K562 (cell line): ENCODE results near the gene GET3. TPM values are rescaled to one million over a fixed set of nuclear protein-coding genes. Genes with fewer than 3 reads are reported as not detected.
A peak's percentile ranks its signal among the peaks of the same experiment; 100 is the strongest.

Experiments used
- ATAC-seq: fragments of 200-7000 bp; cut with Tn5 transposase; 3 replicates; pipeline ENCODE4 v1.9.1; 2020; ENCODE audit warnings: moderate library complexity
- BruUV-seq: library from RNA; stranded (reverse); fragments of 400-500 nt; replicated peaks from 2 replicates; lab custom pipeline; 2021; lab: Mats Ljungman, UMichigan
- CTCF ChIA-PET: fragments of 300-600 bp; formaldehyde crosslinking; extraction: SDS; loops from one replicate; lab custom pipeline; 2021; ENCODE audit warnings: low intra/inter-chr PET ratio; lab: Yijun Ruan, JAX
- POLR2A ChIA-PET: fragments of 300-600, 350-650 bp; sonication (Branson Sonifier 250); formaldehyde crosslinking; extraction: SDS; loops from one replicate; lab custom pipeline; 2021; ENCODE audit warnings: antibody characterized with exemption, inconsistent platforms; lab: Yijun Ruan, JAX
- DNase-seq, 4 experiments: peaks; one replicate each; pipeline versions ENCODE4 v3.0.0 to v3.0.0-alpha.2; 2011 to 2018; ENCODE audit warnings: low spot score in 3 of 4, mixed read lengths in 3 of 4; ENCODE audit errors: extremely low read depth in 1 of 4
- FAIRE-seq: peaks from 2 replicates; lab custom pipeline; 2011; peaks lifted over from hg19 to GRCh38; lab: Jason Lieb, UNC
- H2AFZ ChIP-seq: 2 replicates; pipeline ENCODE4 v1.6.0; 2011; ENCODE audit warnings: low read depth, low read length, control low read depth, inconsistent platforms
- H3K27ac ChIP-seq: fragments of 200-600 bp; 3 replicates; pipeline ENCODE4 v1.8.0; 2011; ENCODE audit warnings: low read depth, mild to moderate bottlenecking, control low read depth, inconsistent platforms, low read length, moderate library complexity, mixed read lengths; ENCODE audit errors: extremely low read depth
- H3K27me3 ChIP-seq, 2 experiments: fragments of 300-600 bp in 1 of 2; 2 replicates in 1 of 2; 3 replicates in 1 of 2; pipeline versions ENCODE4 v1.6.0 to v1.8.0; 2011; ENCODE audit warnings: inconsistent platforms in 2 of 2, low read length in 2 of 2, mild to moderate bottlenecking in 1 of 2, mixed read lengths in 1 of 2, moderate library complexity in 1 of 2; ENCODE audit not compliant: control insufficient read depth in 2 of 2, insufficient read depth in 2 of 2
- H3K36me3 ChIP-seq: fragments of 300-600 bp; 3 replicates; pipeline ENCODE4 v1.8.0; 2011; ENCODE audit warnings: mild to moderate bottlenecking, low read length, inconsistent platforms; ENCODE audit not compliant: control insufficient read depth, insufficient read depth
- H3K4me1 ChIP-seq, 2 experiments: fragments of 200-600 bp in 1 of 2; replicated peaks in 1 of 2; 2 replicates in 1 of 2; 3 replicates in 1 of 2; pipeline versions ENCODE4 v1.5.1 to v1.8.0; 2011; ENCODE audit warnings: inconsistent platforms in 2 of 2, low read length in 2 of 2, mild to moderate bottlenecking in 1 of 2, mixed read lengths in 1 of 2, moderate library complexity in 1 of 2; ENCODE audit not compliant: control insufficient read depth in 2 of 2, insufficient read depth in 2 of 2
- H3K4me2 ChIP-seq: 2 replicates; pipeline ENCODE4 v1.6.1; 2011; ENCODE audit warnings: low read length, control low read depth, inconsistent platforms, mixed read lengths; ENCODE audit not compliant: insufficient read depth
- H3K4me3 ChIP-seq: fragments of 200-600 bp; sonication (generic), shearing (Covaris generic); 2 replicates; pipeline ENCODE4 v1.5.1; 2016; ENCODE audit warnings: control low read depth, inconsistent platforms
- H3K79me2 ChIP-seq: fragments of 200-600 bp; 3 replicates; pipeline ENCODE4 v1.8.0; 2011; ENCODE audit warnings: low read length, inconsistent platforms; ENCODE audit not compliant: control insufficient read depth, insufficient read depth
- H3K9ac ChIP-seq, 2 experiments: 2 replicates each; pipeline versions ENCODE4 v1.6.0 to v1.6.1; 2011; ENCODE audit warnings: low read depth in 2 of 2, low read length in 2 of 2, control low read depth in 1 of 2, inconsistent platforms in 1 of 2, mild to moderate bottlenecking in 1 of 2, mixed read lengths in 1 of 2; ENCODE audit not compliant: insufficient read depth in 1 of 2
- H3K9me1 ChIP-seq: one replicate; pipeline ENCODE4 v1.6.0; 2011; ENCODE audit warnings: inconsistent platforms, mild to moderate bottlenecking, low read length, moderate library complexity; ENCODE audit not compliant: control insufficient read depth, insufficient read depth
- H3K9me3 ChIP-seq: replicated peaks from 2 replicates; pipeline ENCODE4 v1.5.1; 2011; ENCODE audit warnings: low read depth, low read length, inconsistent platforms; ENCODE audit not compliant: control insufficient read depth, insufficient read depth
- H4K20me1 ChIP-seq: replicated peaks from 2 replicates; pipeline ENCODE4 v1.6.1; 2011; ENCODE audit warnings: low read length, inconsistent platforms, mixed read lengths; ENCODE audit not compliant: control insufficient read depth, insufficient read depth
- ZNF165 ChIP-seq: fragments of 250-450 bp; sonication (Bioruptor Pico); IDR thresholded peaks from 2 replicates; pipeline ENCODE4 v1.4.0; 2020; ENCODE audit warnings: borderline replicate concordance
- ZNF318 ChIP-seq, 2 experiments: fragments of 450-650 bp; IDR thresholded peaks; 2 replicates each; pipeline ENCODE4 v1.6.1; 2016; ENCODE audit warnings: mild to moderate bottlenecking in 2 of 2, borderline replicate concordance in 1 of 2, low read depth in 1 of 2, moderate library complexity in 1 of 2
- ZNF518B ChIP-seq: fragments of 250-450 bp; sonication (Bioruptor Pico); IDR thresholded peaks from 2 replicates; pipeline ENCODE4 v1.5.0; 2021; ENCODE audit warnings: mild to moderate bottlenecking, moderate library complexity
- WGBS: fragments of 100-300 bp; shearing (Covaris generic); methylation state at CpG from one replicate; pipeline ENCODE4 v1.1.6; 2016; ENCODE audit warnings: low coverage, mixed read lengths; ENCODE audit not compliant: insufficient coverage; ENCODE audit errors: missing lambda C conversion rate; 5-methylcytosine and 5-hydroxymethylcytosine counted together
- in situ Hi-C: fragments of 300-500 bp; cut with MboI; formaldehyde crosslinking; loops from 4 replicates; pipeline ENCODE4 v1.15.0; 2018; ENCODE audit warnings: inconsistent platforms, mixed read lengths
- intact Hi-C: fragments of 100-400 bp; cut with micrococcal nuclease; formaldehyde crosslinking; loops from 2 replicates; pipeline ENCODE4 v1.14.2; 2022
- polyA plus RNA-seq, 8 experiments: library from polyadenylated mRNA; depleted of rRNA in 4 of 8; stranded (reverse) in 5 of 8; unstranded in 3 of 8; fragments of >200 nt; fragmentation: Nextera tagmentation in 2 of 8; fragmentation: Illumina TruSeq in 1 of 8; extraction: Ambion mirVana in 2 of 8; extraction: Trizol in 1 of 8; gene quantifications; 2 replicates each; pipeline versions ENCODE4 v1.2.1 to v1.2.3, GENCODE V29; 2011 to 2014; ENCODE audit warnings: inconsistent platforms in 1 of 8, missing spikeins in 1 of 8
- total RNA-seq, 7 experiments: library from RNA; depleted of rRNA in 6 of 7; stranded (reverse); fragments of >200 nt in 6 of 7; fragmentation: Illumina TruSeq in 2 of 7; extraction: Trizol in 2 of 7; gene quantifications; 2 replicates each; pipeline versions ENCODE4 v1.2.1 to v1.2.3, GENCODE V29; 2011 to 2021; ENCODE audit warnings: low replicate concordance in 1 of 7

GET3 gene
- total and polyA plus RNA-seq, 9 of the 15 experiments (the other 6 are each of a cell fraction or from before 2014, with no cell fraction given): 8.3 to 83.5 (median 51.8) TPM

- no peak for TF ChIP-seq ZNF518B (CRISPR knock-in tag)
These were observed 41.8 kb upstream of the GET3 start (continued) for GRCh38 chr19:12695514-12695913.

- peaks cover 0 to 29% of the 10 kb centered on the region in 2 experiments; a peak in 3 of 5 replicates for H3K4me1 ChIP-seq
- ChIA-PET POLR2A (interaction anchor here (0.6 to 2.6 kb wide), 5 partner anchors 11 to 38 kb away, joined by 4 to 21 read pairs (median 5); partner anchors contain the start of genes DHPS and TRIR), CTCF (no interaction called here)
- H4K20me1 ChIP-seq: no peaks in the 10 kb centered on the region
- H3K4me2 ChIP-seq: peak overlapping the region; percentile 91
- no peaks in the 10 kb centered on the region for H3K9me3 ChIP-seq
- intact Hi-C loops (no loop called here), in situ Hi-C loops (no loop called here)
- peak overlapping the region; percentile 69 for H3K27ac ChIP-seq
- H3K4me3 ChIP-seq: peak overlapping the region; percentile 82
- peaks cover 7% of the 10 kb centered on the region; the same call in 2 of the 3 replicates for H3K79me2 ChIP-seq
- DNase-seq (peak in 3 of 4 experiments; percentile 33 to 70 (median 67)), FAIRE-seq (no peak), ATAC-seq (peak; percentile 31)
- peak overlapping the region; percentile 68 to 95 for H3K9ac ChIP-seq
- H3K27me3 ChIP-seq: no peaks in the 10 kb centered on the region; a peak in 1 of 5 replicates
- H3K9me1 ChIP-seq: no peaks in the 10 kb centered on the region
- H3K36me3 ChIP-seq: peaks cover 52% of the 10 kb centered on the region
- no TSS peak for BruUV-seq
- peak overlapping the region; percentile 89 for H2AFZ ChIP-seq
- 12% methylated on average over 27 of the region's 36 CpGs for WGBS
- TF ChIP-seq ZNF165 (CRISPR knock-in tag): no peak
- no peak for TF ChIP-seq ZNF318 (IDR thresholded peaks at IDR 0.05; ENCODE audit: borderline replicate concordance in 1 of 2, low read depth in 1 of 2)
These were observed 41.3 kb upstream of the GET3 start for GRCh38 chr19:12695997-12696365.
